ENCODE measurements around the gene GRAMD2A.

DNA sequence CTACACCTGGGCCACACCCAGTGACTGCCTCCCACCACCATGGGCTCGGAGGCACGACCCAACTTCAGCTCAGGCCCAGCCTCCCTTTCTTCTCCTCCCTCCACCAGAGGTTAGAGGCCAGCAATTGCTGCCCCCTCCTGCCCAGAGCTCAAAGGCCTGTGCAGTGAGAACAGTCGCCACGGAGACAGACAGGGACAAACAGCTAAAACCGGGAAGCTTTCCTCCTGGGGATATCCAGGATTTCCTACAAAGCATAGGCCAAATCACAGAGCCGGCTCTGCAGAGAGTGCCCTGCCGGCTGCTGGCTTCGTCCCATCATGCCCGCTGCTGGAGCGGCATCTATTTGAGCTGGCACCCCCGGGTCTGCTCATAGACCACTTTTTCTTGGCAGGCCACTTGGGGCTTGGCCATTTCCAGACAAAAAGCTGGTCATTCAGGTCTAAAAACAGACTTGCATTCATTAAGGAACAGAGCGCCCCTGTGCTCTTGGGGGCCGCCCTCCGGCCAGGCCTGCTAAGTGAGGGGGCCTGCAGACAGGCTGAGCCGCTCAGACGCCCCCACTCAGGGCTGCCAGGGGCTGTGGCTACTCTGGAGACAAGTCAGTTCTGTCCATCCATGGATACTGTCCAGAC, 17.5 kb downstream of the GRAMD2A start:
- no peak for TF ChIP-seq TAF1 (IDR thresholded peaks at IDR 0.05; ENCODE audit: borderline replicate concordance, insufficient read depth, low read length)
- TF ChIP-seq, protein P1, sequence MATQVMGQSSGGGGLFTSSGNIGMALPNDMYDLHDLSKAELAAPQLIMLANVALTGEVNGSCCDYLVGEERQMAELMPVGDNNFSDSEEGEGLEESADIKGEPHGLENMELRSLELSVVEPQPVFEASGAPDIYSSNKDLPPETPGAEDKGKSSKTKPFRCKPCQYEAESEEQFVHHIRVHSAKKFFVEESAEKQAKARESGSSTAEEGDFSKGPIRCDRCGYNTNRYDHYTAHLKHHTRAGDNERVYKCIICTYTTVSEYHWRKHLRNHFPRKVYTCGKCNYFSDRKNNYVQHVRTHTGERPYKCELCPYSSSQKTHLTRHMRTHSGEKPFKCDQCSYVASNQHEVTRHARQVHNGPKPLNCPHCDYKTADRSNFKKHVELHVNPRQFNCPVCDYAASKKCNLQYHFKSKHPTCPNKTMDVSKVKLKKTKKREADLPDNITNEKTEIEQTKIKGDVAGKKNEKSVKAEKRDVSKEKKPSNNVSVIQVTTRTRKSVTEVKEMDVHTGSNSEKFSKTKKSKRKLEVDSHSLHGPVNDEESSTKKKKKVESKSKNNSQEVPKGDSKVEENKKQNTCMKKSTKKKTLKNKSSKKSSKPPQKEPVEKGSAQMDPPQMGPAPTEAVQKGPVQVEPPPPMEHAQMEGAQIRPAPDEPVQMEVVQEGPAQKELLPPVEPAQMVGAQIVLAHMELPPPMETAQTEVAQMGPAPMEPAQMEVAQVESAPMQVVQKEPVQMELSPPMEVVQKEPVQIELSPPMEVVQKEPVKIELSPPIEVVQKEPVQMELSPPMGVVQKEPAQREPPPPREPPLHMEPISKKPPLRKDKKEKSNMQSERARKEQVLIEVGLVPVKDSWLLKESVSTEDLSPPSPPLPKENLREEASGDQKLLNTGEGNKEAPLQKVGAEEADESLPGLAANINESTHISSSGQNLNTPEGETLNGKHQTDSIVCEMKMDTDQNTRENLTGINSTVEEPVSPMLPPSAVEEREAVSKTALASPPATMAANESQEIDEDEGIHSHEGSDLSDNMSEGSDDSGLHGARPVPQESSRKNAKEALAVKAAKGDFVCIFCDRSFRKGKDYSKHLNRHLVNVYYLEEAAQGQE (IDR thresholded peaks at IDR 0.05; ENCODE audit: insufficient read depth in 1 of 2, low read depth in 2 of 2, low read length in 2 of 2): no peak
- TF ChIP-seq SIN3A (IDR thresholded peaks at IDR 0.05; ENCODE audit: borderline replicate concordance, insufficient read depth, low read length): no peak
- no peak for TF ChIP-seq POLR2AphosphoS5 (IDR thresholded peaks at IDR 0.05; ENCODE audit: low read depth, low read length)
